ENCODE measurements around the gene GBGT1.

The GBGT1 gene

DNA sequence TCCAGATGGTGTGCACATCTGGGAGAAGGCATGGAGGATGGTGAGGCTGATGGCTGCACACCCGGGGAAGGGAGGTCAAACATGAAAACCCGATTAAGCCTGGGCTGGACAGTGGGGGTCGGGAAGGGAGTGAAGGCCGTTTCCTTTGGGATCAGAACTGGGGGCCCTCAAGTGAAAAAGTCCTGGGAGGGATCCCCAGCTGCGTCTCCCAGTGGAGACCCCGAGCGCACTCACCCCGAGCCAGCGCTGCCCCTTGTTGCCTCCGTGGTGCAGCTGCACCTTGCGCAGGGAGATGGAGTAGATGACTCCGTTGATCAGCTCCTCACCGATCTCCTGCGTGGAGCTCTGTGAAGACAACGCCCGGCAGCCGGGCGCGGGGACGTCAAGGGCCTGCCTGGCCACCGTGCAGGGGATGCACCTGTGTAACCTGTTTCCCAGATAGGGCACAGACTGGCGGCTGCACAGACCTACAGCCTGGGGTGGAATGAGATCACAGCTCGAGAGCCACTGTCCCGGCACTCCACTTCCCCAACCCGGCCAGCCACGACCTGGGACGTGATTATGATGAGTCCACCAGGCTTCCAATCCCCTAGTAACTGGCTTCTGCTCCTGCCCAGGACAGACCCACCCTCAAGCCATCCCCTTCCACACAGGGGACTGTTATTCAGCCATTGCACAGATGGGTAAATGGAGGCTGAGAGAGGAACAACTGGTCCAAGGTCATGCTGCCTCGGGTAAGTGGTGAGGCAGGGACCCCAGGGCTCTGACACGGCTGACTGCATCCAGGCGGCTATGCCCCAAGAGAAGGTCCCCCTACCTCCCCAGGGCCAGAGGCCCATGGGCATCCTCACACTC is 51.7 kb downstream of the GBGT1 start:
- no peak for DNase-seq

DNA sequence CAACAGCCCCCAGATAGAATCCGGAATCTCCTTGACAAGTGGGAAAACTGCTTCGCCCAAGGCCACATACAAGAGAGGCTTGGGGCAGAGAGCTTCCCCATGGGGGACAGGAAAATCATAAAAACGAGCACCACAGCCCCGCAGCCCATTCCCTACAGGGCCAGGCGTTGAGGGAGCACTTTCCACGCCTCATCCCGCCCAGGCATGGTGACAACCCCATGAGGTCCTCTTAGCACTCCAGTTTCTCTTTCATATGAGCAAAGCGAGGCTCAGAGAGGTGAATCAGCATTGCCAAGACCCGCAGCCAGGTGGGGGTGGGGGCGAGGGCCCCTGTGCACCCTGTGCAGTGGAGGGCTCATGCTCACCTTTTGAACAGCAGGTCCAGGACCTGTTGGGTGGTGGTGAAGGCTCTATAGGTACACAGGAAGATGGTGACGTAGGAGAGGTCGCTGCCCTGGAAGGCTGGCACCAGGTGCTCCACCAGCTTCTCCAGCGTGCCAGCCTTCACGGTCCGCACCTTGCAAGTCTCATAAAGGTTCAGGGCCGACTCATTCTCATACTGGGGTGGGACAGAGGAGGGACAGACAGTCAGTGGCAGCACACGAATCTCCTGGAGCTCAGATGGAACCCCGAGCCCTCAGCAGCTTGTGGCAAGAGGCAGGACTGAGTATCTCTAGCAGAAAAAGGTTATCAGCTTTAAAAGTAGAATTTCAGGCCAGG is 53.6 kb downstream of the GBGT1 start:
- no peak for DNase-seq

DNA sequence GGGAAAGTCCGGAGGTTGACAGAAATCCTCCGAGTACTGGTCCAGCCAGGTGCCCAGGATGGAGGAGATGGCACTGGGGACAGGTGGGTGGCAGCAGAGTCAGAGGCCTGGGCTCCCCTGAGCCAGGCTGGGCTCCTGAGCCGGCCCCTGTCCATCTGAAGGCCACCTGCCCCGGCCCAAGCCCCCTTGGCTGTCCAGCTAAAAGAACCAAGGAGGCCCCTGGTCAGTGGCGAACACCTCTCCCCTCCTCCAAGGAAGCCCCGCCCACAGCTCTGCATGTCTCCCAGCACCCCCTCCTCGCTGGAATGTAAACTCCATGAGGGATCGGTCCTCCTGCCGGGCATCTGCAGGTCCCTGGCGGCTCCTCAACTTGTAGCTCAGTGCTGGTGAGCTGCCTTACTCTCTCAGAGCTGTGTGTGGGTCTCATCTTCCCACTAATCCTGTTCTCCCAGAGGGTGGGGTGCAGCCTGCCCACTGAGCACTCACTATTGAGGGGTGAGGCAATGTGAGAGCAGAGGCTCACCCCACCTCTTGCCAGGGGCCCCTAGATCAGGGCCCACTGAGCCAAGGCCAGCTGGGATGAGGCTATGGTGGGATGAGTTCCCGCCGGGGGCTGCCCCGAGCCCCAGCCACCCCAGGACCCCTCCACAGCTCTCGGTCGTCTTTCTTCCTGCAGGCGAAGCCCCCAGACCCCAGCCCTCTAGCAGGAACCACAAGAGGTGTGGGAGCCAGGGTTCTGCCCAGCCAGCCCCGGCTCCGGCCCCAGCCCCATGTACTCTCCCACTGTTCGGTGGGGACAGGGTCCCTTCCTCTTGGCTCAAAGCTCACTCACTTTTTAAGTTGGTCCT is 54.7 kb downstream of the GBGT1 start:
- DNase-seq = no peak

DNA sequence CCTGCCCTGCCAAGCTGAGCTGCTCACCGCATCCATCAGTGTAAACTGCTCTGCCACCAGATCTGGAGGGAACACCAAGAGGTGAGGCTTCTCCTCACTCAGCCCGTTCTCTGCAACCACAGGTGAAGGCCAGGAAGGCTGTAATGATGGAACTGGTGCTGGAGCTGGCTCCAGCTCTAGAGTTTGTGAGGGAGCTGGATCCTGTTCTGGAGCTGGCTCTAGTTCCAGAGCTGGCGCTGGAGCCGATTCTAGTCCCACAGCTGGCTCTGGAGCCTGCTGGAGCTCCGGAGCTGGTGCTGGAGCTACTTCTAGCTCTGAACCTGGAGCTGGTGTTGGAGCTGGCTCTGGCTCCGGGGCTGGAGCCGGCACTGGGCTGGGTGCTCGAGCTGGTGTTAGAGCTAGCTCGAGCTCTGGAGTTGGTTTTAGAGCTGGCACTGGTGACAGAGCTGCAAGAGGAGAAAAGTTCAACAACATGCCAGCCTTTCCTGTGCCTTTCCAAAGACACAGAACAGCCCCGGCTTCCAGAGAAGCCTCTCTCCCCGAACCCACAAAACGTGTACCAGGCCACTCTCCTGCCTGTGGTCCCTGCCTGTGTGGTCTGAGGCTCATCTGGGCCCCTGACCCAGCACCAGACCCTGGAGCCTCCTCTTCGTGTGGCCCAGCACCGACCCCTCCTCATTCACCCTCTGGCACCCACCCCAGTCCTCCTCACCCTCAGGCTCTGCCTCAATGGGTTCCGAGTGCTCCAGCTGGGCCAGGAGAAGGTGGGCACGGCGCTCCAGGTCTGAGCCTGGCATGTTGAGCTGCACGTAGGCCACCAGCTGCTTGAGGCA is 55.5 kb downstream of the GBGT1 start:
- no peak for DNase-seq

DNA sequence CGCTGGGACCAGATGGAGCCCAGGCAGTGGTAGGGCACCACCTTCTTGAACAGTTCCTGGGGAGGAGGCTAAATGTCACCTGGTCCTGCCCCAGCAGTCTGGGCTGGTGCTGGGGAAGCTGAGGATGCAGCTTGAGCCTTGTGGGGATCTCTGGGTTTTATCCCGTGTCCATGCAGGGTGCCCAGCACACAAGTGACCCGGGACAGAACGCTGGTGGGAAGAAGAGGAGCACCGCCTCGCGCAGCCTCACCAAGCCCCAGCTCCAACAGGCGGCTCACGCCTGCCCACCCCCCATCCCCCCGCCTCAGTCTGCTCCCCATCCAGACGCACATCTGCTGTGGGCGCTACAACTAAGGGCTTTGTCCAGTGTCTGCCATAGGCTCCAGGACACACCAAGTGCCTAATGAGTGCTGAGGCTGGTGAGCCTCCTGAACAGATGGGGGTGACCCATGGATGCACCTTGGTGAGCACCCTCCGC is 56.4 kb downstream of the GBGT1 start:
- no peak for DNase-seq

DNA sequence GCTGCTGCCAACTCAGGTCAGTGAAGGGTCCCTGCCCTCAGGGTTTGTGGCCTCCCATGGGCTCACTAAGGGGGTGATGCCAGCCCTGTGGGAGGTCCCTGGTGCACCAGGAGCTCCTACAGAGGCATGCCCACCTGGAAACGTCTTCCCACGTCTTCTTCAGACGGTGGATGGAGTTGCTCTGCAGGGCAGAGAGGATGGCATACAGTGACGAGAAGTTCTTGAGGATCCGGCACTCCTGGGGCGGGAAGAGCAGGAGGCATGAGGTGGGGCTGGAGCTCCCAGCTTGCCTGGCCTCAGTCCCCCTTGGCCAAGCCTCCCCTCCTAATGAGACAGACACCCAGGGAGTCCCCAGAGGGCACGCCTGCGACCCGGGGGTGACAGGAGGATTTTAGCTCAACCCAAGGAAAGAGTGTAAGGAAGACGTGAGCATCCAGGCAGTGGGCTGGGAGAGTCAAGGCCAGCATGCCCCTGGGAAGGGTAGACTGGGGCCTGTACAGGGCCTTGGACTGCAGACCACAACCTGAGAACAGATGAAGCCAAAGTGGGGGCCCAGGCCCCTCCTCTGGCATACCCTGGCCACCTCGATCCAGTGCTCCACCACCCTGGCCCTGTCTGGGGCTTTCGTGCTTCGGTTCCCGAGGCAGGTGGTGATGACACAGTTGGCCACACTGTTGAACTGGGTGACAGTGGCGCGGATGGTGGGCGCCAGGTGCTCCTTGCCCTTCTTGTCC is 57.0 kb downstream of the GBGT1 start:
- no peak for DNase-seq

DNA sequence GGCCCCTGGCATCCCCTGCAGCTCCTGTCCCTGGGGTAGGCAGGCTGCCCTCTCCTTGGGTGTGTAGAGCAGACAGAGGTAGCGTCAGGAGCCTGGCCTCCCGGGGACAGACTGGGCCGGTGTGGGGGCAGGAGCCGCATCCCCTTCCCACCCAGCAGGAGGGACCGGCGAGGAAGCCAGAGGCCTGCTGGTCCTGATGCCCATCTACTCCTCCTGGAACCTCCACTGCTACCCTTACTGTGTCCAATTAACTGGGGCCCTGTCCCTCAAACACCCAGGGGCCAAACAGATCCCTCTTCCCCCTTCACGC is 58.3 kb downstream of the GBGT1 start:
- DNase-seq = no peak

DNA sequence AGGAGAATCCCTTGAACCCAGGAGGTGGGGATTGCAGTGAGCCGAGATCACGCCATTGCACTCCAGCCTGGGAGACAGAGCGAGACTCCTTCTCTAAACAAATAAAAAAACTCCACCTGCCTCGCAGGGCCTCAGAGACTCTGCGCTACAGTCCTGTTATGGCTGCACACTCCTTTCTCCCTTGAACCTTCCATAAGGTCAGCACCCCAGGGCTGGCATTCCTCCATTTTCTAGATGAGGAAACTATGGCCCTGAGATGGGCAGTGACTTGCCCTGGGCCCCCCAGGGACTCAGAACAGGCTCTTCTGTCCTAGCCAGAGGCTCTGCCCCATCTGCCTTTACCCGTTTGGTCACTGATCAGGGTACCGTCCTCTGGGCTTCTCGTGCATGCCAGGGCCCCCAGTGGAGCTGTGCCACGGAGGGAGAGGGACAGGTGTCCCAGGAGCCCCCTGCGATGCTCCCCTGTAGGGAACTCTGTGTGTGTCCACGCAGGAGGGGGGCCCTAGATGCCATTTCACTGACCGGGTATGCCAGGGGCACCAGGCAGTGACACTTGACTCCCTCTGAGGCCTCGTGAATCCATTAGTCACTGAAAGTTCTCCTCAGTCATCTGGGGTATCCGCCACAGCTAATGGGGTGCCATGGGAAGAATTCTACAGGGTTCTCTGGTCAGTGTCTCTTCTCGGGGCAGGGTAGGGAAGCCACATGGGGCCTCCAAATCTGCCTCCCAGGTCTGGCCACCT is 58.8 kb downstream of the GBGT1 start:
- no peak for DNase-seq

DNA sequence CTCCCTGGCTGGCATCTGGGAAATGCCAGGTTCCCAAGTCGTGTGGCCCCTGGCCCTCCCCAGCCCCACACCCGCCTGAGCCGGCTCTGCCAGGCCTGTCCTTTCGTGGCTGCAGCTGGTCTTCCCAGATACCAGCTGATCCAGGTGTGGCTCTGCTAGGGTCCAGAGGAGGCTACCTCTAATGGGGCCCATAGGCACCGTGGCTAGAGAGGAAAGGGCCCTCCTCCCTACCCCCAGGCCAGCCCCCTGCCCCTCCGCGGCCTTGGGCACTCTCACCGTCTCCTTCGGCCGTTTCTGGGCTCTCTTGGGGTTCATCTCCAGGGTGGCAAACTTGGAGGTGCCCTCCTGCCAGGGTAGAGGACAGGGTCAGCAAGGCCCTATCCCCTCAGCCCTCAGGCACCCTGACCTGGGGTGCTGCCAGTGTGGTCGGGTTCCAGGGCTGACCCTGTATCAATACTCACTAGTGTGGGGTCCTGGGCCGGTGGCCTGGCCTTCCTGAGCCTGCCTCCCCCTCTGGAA is 59.7 kb downstream of the GBGT1 start:
- DNase-seq = no peak

DNA sequence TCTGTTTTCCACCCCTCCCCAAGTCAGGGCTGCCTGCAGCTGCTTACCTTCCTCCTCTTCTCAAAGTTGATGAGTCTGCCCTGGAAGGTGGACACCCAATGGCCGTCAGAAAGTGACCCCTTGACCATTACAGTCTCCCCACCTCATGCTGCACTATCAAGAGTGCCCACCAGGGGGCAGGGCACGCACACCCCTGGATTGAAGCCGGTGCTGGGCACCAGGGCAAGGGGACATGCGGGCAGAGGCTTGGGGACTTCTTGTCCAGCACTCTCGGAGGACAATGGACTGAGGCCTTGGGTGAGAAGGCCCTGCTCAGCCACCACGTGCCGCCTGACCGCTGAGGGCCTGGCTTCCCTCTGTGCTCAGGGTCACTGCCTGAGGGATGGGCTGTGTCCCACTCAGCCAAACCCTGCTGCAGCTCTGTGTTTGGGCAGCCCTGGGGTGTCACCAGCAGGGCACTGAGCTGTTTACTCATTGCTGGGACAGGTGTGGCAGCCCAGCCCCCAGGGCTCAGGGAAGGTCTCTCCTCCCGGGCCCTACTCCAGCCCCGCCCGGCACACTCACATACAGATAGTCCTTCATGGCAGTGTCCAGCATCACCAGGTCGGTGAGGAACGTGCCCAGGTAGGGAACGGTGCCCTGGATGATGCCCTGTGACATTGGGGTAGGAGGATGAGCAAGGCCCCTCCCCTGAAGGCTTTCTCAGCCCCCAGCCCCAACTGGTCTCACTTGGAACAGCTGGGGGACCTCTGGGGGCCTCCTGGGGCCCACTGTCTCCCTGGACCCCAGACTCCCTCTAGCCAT is 60.3 kb downstream of the GBGT1 start:
- DNase-seq = peak; percentile 51 to 65

Measured in stimulated activated CD4-positive, alpha-beta T cell treated with anti-CD3 and anti-CD28 coated beads, Interleukin-2, amount 100 ng/mL, for 24 hours (primary cell).